HG03565 (cell line): ENCODE results near the gene MAP2K6.

Source experiments
- ATAC-seq: cut with Tn5 transposase; IDR thresholded peaks from one replicate; pipeline ENCODE4 v1.9.1; 2021; ENCODE audit warnings: mild to moderate bottlenecking, moderate library complexity; ENCODE audit not compliant: unreplicated experiment

The MAP2K6 gene

GRCh38 chr17:69528035-69528434 lies 113.5 kb downstream of the MAP2K6 start:
- ATAC-seq: no peak

DNA sequence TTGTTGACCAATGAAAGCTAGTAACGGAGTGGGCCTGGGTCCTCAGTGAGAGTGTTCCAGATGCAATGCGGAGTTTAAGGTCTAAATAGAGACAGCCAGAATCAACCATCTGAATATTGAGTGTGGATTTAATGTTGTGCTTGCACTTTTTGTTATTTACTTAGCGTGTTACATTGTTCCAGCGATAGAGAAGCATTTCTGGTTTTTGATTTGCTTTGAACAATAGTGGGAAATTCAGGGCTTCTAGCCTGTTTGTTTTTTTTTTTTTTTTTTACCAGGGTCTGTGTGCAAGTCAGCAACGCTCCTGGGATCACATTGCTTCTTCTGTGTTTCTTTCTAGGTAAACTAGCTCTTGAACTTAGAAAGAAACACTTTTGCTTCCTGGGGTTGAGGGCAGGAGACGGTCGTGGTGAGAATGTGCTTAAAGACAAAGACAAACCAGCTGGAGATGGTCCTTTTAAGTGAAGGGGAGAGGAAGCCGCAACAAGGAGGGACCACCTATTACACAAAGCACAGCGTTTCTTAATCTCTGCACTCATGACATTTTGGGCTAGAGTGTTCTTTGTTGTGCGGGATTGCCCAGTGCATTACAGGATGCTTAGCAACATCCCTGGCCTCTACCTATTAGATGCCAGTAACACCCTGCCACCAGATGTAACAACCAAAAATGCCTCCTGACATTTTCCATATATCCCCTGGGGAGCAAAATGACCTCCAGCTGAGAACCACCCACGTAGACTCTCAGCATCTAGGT lies 119.2 kb downstream of the MAP2K6 start:
- no peak for ATAC-seq

- no peak for ATAC-seq
Measured at GRCh38 chr17:69534235-69534621, 119.7 kb downstream of the MAP2K6 start.

GRCh38 chr17:69535016-69535570 lies 120.6 kb downstream of the MAP2K6 start:
- no peak for ATAC-seq

GRCh38 chr17:69538795-69539194 lies 124.3 kb downstream of the MAP2K6 start:
- no peak for ATAC-seq

GRCh38 chr17:69539274-69539673 lies 124.8 kb downstream of the MAP2K6 start:
- no peak for ATAC-seq

DNA sequence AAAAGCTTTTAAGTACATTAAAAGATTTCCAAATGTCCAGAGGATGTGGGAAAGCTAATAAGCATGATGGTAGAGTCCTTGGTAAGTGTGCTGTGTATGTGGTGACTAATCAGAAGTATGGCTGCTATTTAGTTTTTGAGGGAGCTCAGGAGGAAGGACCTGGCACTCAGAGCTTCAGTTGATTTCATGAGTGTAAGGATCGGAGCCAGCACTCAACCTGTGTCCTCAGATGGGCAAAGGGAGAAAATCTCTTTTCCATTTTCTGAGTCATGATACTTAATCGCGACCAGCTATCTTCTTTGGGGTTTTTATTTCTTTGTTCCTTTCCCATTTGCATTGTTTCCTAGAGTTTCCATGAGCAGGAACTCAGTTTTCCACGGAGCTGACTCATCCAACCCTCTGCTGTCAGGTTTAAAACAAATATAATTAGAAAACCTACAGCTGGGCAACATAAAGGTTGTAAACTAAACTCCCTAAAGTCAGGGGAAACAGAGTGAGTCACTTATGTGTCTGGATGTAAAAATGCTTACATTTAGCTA lies 125.4 kb downstream of the MAP2K6 start:
- no peak for ATAC-seq

DNA sequence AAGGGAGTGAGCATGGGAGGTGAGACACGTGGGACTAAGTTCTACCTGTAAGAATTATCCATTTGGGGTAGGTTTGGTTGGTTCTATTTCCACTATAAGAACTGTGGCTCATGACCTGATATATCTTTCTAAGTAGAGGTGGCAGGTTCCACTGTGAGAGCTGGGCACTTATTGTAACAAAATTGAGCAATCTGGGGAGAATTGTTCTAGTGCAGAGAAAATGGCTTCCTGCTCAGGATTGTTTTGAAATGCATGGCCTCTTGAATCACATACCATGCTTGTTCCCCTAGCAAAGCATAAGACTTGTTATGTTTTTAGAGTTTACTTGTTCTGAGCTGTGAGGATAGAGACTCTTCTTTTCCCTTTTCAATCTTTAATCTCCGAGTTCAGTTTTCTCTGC lies 125.9 kb downstream of the MAP2K6 start:
- ATAC-seq: no peak

DNA sequence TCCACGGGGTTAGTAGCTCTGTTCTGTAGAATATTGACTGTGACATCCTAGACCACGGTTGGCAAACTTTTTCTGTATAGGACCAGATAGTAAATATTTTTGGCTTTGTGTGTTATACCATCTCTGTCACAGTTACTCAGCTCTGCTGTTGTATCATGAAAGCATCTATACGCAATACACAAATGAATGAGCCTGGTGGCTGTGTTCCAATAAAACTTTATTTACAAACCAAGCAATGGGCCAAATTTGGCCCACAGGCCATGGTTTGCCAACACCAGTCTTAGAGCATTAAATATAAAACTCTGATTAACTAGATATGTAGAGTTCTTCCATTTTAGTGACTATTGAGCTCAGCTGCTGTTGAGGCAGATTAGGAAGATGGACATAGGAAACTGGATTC lies 132.7 kb downstream of the MAP2K6 start:
- ATAC-seq: no peak

DNA sequence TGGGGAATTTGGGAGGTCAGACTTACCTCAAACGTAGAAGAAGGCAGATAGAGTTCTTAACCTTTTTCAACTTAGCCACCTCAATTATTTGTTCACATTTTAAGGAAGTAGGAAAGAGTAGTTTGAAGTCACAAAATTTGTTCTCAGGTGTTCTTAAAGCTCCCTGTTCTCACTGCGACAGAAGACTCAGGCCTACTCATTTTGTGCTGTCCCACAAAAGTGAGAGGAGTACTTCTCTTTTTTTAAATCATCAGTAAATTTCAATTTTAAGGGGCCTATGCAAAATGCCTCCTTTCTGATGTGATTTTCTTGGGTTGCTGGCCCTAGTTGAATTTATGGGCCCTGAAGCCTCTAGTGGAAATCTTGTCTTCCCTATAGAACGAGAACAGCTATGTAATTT lies 133.4 kb downstream of the MAP2K6 start:
- ATAC-seq: peak; percentile 50

DNA sequence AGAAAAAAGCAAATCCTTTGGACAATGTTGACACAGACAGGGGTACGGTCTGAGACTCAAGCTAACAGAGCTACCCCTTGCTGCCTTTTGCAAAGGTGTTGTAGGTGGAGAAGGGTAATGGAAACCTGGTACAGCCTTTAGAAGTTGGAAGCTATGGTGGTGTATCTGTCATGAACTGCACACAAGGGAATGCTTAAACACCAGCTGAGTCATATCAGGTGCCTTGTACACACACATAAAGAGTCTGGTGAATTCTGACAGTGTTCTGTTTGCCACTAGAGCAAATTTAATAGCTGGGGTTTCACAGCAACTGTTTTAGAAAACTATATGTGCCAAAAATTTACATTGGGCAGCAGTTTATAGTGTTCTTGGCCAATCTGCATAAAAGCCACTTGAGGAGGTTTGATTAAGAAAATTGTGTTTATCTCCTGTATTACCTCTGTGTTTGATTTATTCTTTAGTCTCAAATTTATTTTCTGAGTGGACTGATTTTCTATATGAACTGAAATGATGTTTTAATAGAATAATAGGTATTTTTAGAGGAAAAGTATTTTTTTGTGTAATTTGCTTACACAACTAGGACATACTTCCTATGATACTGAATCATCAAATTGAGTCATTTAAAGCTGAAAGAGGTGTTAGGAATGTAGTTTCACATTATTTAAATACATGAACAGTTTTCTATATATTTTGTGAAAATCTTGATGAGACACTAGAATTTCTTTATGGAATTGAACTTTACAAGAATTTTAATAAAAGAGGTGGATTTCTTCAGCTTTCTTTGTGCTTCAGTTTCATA lies 136.9 kb downstream of the MAP2K6 start:
- ATAC-seq: peak; percentile 34

GRCh38 chr17:69552986-69553667 lies 138.6 kb downstream of the MAP2K6 start:
- ATAC-seq: no peak

DNA sequence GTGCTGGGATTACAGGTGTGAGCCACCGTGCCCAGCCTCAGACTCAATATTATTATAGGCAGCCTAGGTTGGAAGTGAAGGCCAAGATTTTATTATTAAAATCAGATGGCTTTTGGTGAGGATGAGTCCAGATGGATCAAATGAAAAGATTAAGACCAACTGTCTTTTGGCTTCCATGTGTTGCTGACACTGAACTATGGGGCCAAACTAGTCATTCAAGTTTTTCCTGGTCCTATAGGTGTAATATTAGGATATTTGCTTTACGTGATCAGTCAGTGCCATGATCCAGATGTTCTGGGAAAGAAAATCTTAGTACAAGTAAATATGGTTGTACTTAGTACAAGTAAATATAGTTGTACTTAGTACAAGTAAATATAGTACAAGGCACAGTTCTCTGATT lies 140.6 kb downstream of the MAP2K6 start:
- ATAC-seq: no peak

DNA sequence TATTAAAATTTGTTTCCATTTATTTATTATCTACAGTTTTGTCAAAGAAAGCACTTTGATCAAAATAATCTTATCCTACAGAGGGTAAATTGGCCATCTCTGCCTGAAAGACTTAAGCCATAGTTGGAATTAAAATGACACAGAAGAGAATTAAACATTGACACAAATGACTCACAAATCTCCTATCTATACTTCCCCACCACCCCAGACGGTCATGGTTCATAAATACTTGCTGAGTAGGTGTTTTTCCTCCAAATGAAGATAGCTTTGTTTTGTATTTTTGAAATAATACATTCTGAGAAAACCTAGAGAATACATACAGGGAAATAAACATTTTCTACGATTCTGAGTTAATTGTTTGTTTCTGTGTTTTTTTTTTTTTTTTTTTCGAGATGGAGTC lies 142.8 kb downstream of the MAP2K6 start:
- no peak for ATAC-seq

- ATAC-seq: no peak
Measured at GRCh38 chr17:69558796-69559195, 144.3 kb downstream of the MAP2K6 start.

DNA sequence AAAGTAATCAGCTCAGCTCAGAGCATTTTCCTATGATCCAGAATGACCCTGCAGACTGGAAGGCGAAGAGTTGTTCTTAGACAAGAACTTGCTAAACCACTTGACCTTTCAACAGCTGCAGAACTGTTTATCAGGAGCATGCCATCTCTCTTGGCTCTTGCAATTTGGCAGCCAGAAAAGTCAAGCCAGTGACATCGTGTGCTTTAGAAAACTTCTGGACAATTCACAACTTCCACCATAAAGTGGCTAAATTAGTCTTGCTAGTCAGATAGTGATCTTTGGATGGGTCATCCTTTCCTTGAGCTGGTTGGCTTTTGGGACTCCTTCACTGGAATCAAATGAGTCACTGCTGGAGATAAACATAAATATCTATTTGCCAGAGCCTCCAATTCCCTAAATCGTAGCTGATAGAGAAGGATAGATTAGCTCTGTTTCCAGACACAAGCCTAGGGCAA lies 146.5 kb downstream of the MAP2K6 start:
- no peak for ATAC-seq

DNA sequence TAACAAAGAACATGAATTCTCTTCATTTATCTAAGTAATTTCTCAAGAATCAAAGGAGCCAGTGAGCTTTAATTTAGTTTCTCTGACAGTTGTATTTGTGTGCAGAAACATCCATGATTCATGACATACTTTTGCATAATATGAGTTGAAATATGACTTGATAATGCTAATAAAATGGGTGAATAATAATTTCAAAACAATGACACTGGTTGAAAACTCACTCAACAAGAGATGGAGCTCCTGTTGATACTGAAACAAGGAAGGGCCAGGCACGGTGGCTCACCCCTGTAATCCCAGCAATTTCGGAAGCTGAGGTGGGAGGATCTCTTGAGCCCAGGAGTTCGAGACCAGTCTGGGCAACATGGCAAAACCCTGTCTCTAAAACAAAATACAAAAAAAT lies 147.0 kb downstream of the MAP2K6 start:
- ATAC-seq: no peak

DNA sequence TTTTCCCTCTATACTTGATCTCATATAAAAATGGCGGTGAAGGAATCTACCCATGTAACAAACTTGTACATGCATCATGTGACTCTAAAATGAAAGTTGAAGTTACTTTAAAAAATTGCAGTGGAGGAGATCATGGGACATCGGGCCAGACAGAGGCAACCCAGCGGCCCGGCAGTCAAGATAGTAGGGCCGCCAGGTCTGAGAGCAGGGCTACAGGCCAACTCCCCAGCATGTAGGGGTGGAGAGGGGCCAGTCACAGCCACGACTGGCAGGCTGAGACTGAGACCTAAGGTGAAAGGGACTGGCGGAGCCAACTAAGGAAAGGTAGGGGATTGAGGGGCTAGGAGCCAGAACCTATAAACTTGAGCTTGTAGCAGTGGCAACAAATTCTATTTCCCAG lies 150.9 kb downstream of the MAP2K6 start:
- ATAC-seq: no peak

GRCh38 chr17:69567130-69567529 lies 152.6 kb downstream of the MAP2K6 start:
- no peak for ATAC-seq

- no peak for ATAC-seq
Measured at GRCh38 chr17:69572747-69573146, 158.2 kb downstream of the MAP2K6 start.

- ATAC-seq: no peak
Measured at GRCh38 chr17:69573396-69573795, 158.9 kb downstream of the MAP2K6 start.
